ENCODE results near the gene FGD5.

- TF ChIP-seq, protein P1, sequence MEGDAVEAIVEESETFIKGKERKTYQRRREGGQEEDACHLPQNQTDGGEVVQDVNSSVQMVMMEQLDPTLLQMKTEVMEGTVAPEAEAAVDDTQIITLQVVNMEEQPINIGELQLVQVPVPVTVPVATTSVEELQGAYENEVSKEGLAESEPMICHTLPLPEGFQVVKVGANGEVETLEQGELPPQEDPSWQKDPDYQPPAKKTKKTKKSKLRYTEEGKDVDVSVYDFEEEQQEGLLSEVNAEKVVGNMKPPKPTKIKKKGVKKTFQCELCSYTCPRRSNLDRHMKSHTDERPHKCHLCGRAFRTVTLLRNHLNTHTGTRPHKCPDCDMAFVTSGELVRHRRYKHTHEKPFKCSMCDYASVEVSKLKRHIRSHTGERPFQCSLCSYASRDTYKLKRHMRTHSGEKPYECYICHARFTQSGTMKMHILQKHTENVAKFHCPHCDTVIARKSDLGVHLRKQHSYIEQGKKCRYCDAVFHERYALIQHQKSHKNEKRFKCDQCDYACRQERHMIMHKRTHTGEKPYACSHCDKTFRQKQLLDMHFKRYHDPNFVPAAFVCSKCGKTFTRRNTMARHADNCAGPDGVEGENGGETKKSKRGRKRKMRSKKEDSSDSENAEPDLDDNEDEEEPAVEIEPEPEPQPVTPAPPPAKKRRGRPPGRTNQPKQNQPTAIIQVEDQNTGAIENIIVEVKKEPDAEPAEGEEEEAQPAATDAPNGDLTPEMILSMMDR (IDR thresholded peaks at IDR 0.05; ENCODE audit: low read depth, low read length) = no peak
- TF ChIP-seq POLR2A (IDR thresholded peaks at IDR 0.05; ENCODE audit: extremely low read depth, insufficient read length) (no peak), MYC (IDR thresholded peaks at IDR 0.05; ENCODE audit: low read depth, low read length) (no peak)
- TF ChIP-seq, protein P2, sequence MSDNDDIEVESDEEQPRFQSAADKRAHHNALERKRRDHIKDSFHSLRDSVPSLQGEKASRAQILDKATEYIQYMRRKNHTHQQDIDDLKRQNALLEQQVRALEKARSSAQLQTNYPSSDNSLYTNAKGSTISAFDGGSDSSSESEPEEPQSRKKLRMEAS (IDR thresholded peaks at IDR 0.05; ENCODE audit: low read depth, low read length) = no peak
These were observed 14.4 kb downstream of the FGD5 start for GRCh38 chr3:14832975-14833722.
